IMR-90 (cell line): Measurements from ENCODE around the gene RPTOR. TPM values are rescaled to one million over a fixed set of nuclear protein-coding genes. Genes with fewer than 3 reads are reported as not detected.

ENCODE experiments used
- ATAC-seq: fragments of 200-7000 bp; cut with Tn5 transposase; 2 replicates; pipeline ENCODE4 v1.9.1; 2020; ENCODE audit warnings: low read depth, mild to moderate bottlenecking, moderate library complexity
- BruUV-seq: library from RNA; stranded (reverse); fragments of 400-500 nt; replicated peaks from 2 replicates; lab custom pipeline; 2021; lab: Mats Ljungman, UMichigan
- CTCF ChIA-PET: fragments of 300-600 bp; formaldehyde crosslinking; extraction: SDS; loops from one replicate; lab custom pipeline; 2021; ENCODE audit warnings: antibody characterized with exemption; lab: Yijun Ruan, JAX
- POLR2A ChIA-PET: fragments of 300-600 bp; sonication (Branson Sonifier 250); formaldehyde crosslinking; loops from one replicate; lab custom pipeline; 2022; ENCODE audit warnings: antibody characterized with exemption; ENCODE audit not compliant: unreplicated experiment; lab: Charles Lee
- DNase-seq: peaks from one replicate; pipeline ENCODE4 v3.0.0; 2013
- H2AFZ ChIP-seq: replicated peaks from 2 replicates; pipeline ENCODE3; 2013; ENCODE audit warnings: low read length, mild to moderate bottlenecking; ENCODE audit not compliant: poor library complexity
- H2AK5ac ChIP-seq: 2 replicates; pipeline ENCODE4 v1.6.1; 2013; ENCODE audit warnings: low read depth, low read length, inconsistent platforms
- H2AK9ac ChIP-seq: replicated peaks from 2 replicates; pipeline ENCODE3; 2013; ENCODE audit warnings: mild to moderate bottlenecking, low read depth, low read length, moderate library complexity; ENCODE audit not compliant: poor library complexity
- H2BK120ac ChIP-seq: 2 replicates; pipeline ENCODE4 v1.6.1; 2013; ENCODE audit warnings: low read depth, low read length, inconsistent platforms
- H2BK15ac ChIP-seq: 3 replicates; pipeline ENCODE4 v1.6.1; 2013; ENCODE audit warnings: low read depth, low read length, inconsistent platforms
- H2BK20ac ChIP-seq: 2 replicates; pipeline ENCODE4 v1.6.1; 2013; ENCODE audit warnings: low read depth, mild to moderate bottlenecking, inconsistent platforms, low read length, moderate library complexity
- H2BK5ac ChIP-seq: 2 replicates; pipeline ENCODE4 v1.6.1; 2013; ENCODE audit warnings: mild to moderate bottlenecking, low read depth, low read length, inconsistent platforms; ENCODE audit not compliant: poor library complexity, severe bottlenecking
- H3K14ac ChIP-seq: replicated peaks from 2 replicates; pipeline ENCODE4 v1.6.1; 2013; ENCODE audit warnings: low read depth, low read length, inconsistent platforms
- H3K18ac ChIP-seq: 2 replicates; pipeline ENCODE4 v1.6.1; 2013; ENCODE audit warnings: low read depth, low read length, control low read depth
- H3K23ac ChIP-seq: 2 replicates; pipeline ENCODE4 v1.6.1; 2013; ENCODE audit warnings: low read depth, low read length, inconsistent platforms
- H3K27ac ChIP-seq: 2 replicates; pipeline ENCODE4 v1.5.1; 2013; ENCODE audit warnings: mild to moderate bottlenecking, control low read depth, low read length; ENCODE audit not compliant: insufficient read depth
- H3K27me3 ChIP-seq: 2 replicates; pipeline ENCODE4 v1.6.1; 2013; ENCODE audit warnings: low read length; ENCODE audit not compliant: control insufficient read depth, insufficient read depth
- H3K36me3 ChIP-seq: 2 replicates; pipeline ENCODE4 v1.6.1; 2013; ENCODE audit warnings: low read length, mixed read lengths; ENCODE audit not compliant: control insufficient read depth, insufficient read depth
- H3K4ac ChIP-seq: 2 replicates; pipeline ENCODE4 v1.6.1; 2013; ENCODE audit warnings: low read depth, low read length, inconsistent platforms
- H3K4me1 ChIP-seq: 2 replicates; pipeline ENCODE4 v1.6.1; 2013; ENCODE audit warnings: low read length, mixed read lengths; ENCODE audit not compliant: control insufficient read depth, insufficient read depth
- H3K4me2 ChIP-seq: 2 replicates; pipeline ENCODE4 v1.6.1; 2013; ENCODE audit warnings: low read depth, mild to moderate bottlenecking, control low read depth, low read length, moderate library complexity
- H3K4me3 ChIP-seq: 2 replicates; pipeline ENCODE4 v1.5.1; 2013; ENCODE audit warnings: low read depth, mild to moderate bottlenecking, control low read depth, low read length, moderate library complexity; ENCODE audit not compliant: insufficient read depth
- H3K56ac ChIP-seq: 2 replicates; pipeline ENCODE4 v1.6.1; 2013; ENCODE audit warnings: low read length, inconsistent platforms; ENCODE audit not compliant: insufficient read depth; ENCODE audit errors: extremely low read depth
- H3K79me1 ChIP-seq, 2 experiments: 2 replicates each; pipeline ENCODE4 v1.6.1; 2013; ENCODE audit warnings: low read length in 2 of 2, inconsistent platforms in 1 of 2, low read depth in 1 of 2
- H3K9ac ChIP-seq: 2 replicates; pipeline ENCODE4 v1.6.1; 2013; ENCODE audit warnings: low read depth, low read length, control low read depth
- H3K9me1 ChIP-seq: 2 replicates; pipeline ENCODE4 v1.6.1; 2013; ENCODE audit warnings: low read length, inconsistent platforms; ENCODE audit not compliant: insufficient read depth
- H3K9me3 ChIP-seq: 2 replicates; pipeline ENCODE4 v1.6.1; 2013; ENCODE audit warnings: low read length; ENCODE audit not compliant: control insufficient read depth, insufficient read depth
- H4K20me1 ChIP-seq: 2 replicates; pipeline ENCODE4 v1.6.1; 2013; ENCODE audit warnings: low read length, inconsistent platforms; ENCODE audit not compliant: insufficient read depth
- H4K5ac ChIP-seq: 2 replicates; pipeline ENCODE4 v1.6.1; 2013; ENCODE audit warnings: mild to moderate bottlenecking, low read depth, low read length, control low read depth
- H4K8ac ChIP-seq, 2 experiments: 2 replicates each; pipeline ENCODE4 v1.6.1; 2013; ENCODE audit warnings: low read depth in 2 of 2, low read length in 2 of 2, control low read depth in 1 of 2, inconsistent platforms in 1 of 2
- H4K91ac ChIP-seq: 2 replicates; pipeline ENCODE4 v1.6.1; 2013; ENCODE audit warnings: low read depth, low read length, inconsistent platforms; ENCODE audit not compliant: insufficient read depth
- BHLHE40 ChIP-seq: fragments of 150-350 bp; IDR thresholded peaks from 2 replicates; pipeline ENCODE4 v1.6.1; 2016; ENCODE audit warnings: mild to moderate bottlenecking, low read depth, low read length
- CEBPB ChIP-seq: IDR thresholded peaks from 2 replicates; pipeline ENCODE4 v1.6.1; 2012; ENCODE audit warnings: low read depth, low read length, improper control_type of control experiment
- CHD1 ChIP-seq: IDR thresholded peaks from 2 replicates; pipeline ENCODE4 v1.6.1; 2012; ENCODE audit warnings: low read depth, low read length, improper control_type of control experiment
- FOS ChIP-seq: fragments of 150-350 bp; IDR thresholded peaks from 2 replicates; pipeline ENCODE4 v1.6.1; 2016; ENCODE audit warnings: low read depth, low read length
- MXI1 ChIP-seq: IDR thresholded peaks from 2 replicates; pipeline ENCODE4 v1.6.1; 2012; ENCODE audit warnings: low read depth, mild to moderate bottlenecking, low read length, moderate library complexity, borderline replicate concordance
- NFE2L2 ChIP-seq: fragments of 150-350 bp; IDR thresholded peaks from 2 replicates; pipeline ENCODE4 v1.6.1; 2016; ENCODE audit warnings: low read depth, mild to moderate bottlenecking, low read length
- POLR2A ChIP-seq: IDR thresholded peaks from 2 replicates; pipeline ENCODE4 v1.6.1; 2012; ENCODE audit warnings: mild to moderate bottlenecking, low read depth, low read length
- RAD21 ChIP-seq: IDR thresholded peaks from 2 replicates; pipeline ENCODE4 v1.6.1; 2012; ENCODE audit warnings: low read length, improper control_type of control experiment
- RCOR1 ChIP-seq: IDR thresholded peaks from 2 replicates; pipeline ENCODE4 v1.6.1; 2012; ENCODE audit warnings: mild to moderate bottlenecking, low read length, improper control_type of control experiment; ENCODE audit not compliant: insufficient replicate concordance
- RFX5 ChIP-seq: IDR thresholded peaks from 2 replicates; pipeline ENCODE4 v1.8.0; 2012; ENCODE audit warnings: low read depth, mild to moderate bottlenecking, low read length, moderate library complexity
- SMC3 ChIP-seq: fragments of 150-350 bp; IDR thresholded peaks from 2 replicates; pipeline ENCODE4 v1.6.1; 2016; ENCODE audit warnings: low read depth, mild to moderate bottlenecking, antibody characterized with exemption, low read length, moderate library complexity
- WGBS, 2 experiments: methylation state at CpG; one replicate each; pipeline versions ENCODE4 v1.1.5 to v1.1.7; 2013; ENCODE audit warnings: missing lambda C conversion rate in 2 of 2; ENCODE audit not compliant: insufficient read length in 1 of 2; ENCODE audit errors: extremely low coverage in 2 of 2; 5-methylcytosine and 5-hydroxymethylcytosine counted together
- dilution Hi-C: fragments of 300-500 bp; cut with HindIII; formaldehyde crosslinking; loops from one replicate; pipeline ENCODE4 v1.14.3; 2018; ENCODE audit warnings: low sequenced_read_pairs; ENCODE audit not compliant: unreplicated experiment
- in situ Hi-C: fragments of 300-500 bp; cut with MboI; formaldehyde crosslinking; loops from 3 replicates; pipeline ENCODE4 v1.14.3; 2019; ENCODE audit warnings: low sequenced_read_pairs, inconsistent platforms, mixed read lengths
- intact Hi-C: fragments of 100-400 bp; cut with micrococcal nuclease; formaldehyde crosslinking; loops from 2 replicates; pipeline ENCODE4 v1.10.0; 2022
- polyA plus RNA-seq, 3 experiments: library from polyadenylated mRNA; depleted of rRNA; stranded (reverse); fragments of >200 nt; gene quantifications; 2 replicates each; pipeline ENCODE4 v1.2.3, GENCODE V29; 2012; ENCODE audit warnings: low replicate concordance in 1 of 3
- total RNA-seq: library from RNA; depleted of rRNA; stranded (reverse); fragments of >200 nt; gene quantifications from 2 replicates; pipeline ENCODE4 v1.2.3, GENCODE V29; 2012
- TF ChIP-seq, protein P1 (sequence below): conservative IDR thresholded peaks from 2 replicates; pipeline ENCODE4 v1.5.1; 2012; ENCODE audit warnings: mild to moderate bottlenecking, low read depth, low read length, improper control_type of control experiment
- TF ChIP-seq, protein P2 (sequence below): fragments of 150-350 bp; IDR thresholded peaks from 2 replicates; pipeline ENCODE4 v1.6.1; 2016; ENCODE audit warnings: low read depth, mild to moderate bottlenecking, low read length, moderate library complexity, borderline replicate concordance
- TF ChIP-seq, protein P3 (sequence below): fragments of 150-350 bp; IDR thresholded peaks from 2 replicates; pipeline ENCODE4 v1.6.1; 2017; ENCODE audit warnings: mild to moderate bottlenecking, antibody characterized with exemption, low read length, low read depth

Gene RPTOR
- total and polyA plus RNA-seq, 2 of the 4 experiments (the other 2 are of a cell fraction): 10.8 to 14.7 TPM

DNA sequence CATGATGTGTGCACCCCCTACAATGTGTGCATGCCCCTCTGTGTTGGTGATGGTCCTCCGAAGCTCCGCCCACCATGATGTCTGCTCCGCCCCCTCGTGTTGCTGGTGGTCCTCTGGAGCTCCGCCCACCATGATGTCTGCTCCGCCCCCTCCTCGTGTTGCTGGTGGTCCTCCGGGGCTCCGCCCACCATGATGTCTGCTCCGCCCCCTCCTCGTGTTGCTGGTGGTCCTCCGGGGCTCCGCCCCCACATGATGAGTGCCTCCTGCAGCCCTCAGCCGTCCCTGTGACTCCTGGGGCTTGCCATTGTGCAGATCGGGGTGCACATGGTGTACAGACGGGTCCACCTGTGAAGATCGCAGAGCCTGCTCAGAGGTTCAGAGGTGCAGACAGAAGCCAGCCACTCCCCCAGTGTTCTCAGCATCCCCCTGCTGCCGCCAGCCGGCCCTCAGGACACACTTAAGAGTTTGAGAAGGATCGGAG, 317.9 kb downstream of the RPTOR start:
- Histone ChIP-seq H3K9me3 (no peaks in the 10 kb centered on the region), H3K4me2 (no peak overlapping the region), H4K8ac (no peak overlapping the region; a peak in 1 of 4 replicates), H2BK120ac (no peak overlapping the region), H4K5ac (no peak overlapping the region), H2BK15ac (no peak overlapping the region), H3K4ac (no peak overlapping the region), H3K9ac (no peak overlapping the region), H3K18ac (no peak overlapping the region), H3K79me1 (peaks cover 12 to 39% of the 10 kb centered on the region in 2 experiments), H3K27ac (no peak overlapping the region), H2BK20ac (no peak overlapping the region), H3K9me1 (peaks cover 32% of the 10 kb centered on the region), H3K4me1 (peaks cover 22% of the 10 kb centered on the region), H4K20me1 (no peaks in the 10 kb centered on the region), H3K36me3 (peaks cover 5% of the 10 kb centered on the region; the same call in 1 of the 2 replicates), H2AFZ (no peak overlapping the region), H3K56ac (no peak overlapping the region), H4K91ac (no peak overlapping the region), H3K27me3 (no peaks in the 10 kb centered on the region), H3K14ac (no peak overlapping the region), H3K23ac (no peak overlapping the region), H2BK5ac (no peak overlapping the region), H2AK9ac (no peak overlapping the region), H2AK5ac (peak overlapping the region; percentile 100; the same call in 1 of the 2 replicates), H3K4me3 (no peak overlapping the region)
- BruUV-seq: no TSS peak
- DNase-seq: no peak
- ATAC-seq: no peak
- CTCF ChIA-PET: no interaction called here
- TF ChIP-seq, protein P1, sequence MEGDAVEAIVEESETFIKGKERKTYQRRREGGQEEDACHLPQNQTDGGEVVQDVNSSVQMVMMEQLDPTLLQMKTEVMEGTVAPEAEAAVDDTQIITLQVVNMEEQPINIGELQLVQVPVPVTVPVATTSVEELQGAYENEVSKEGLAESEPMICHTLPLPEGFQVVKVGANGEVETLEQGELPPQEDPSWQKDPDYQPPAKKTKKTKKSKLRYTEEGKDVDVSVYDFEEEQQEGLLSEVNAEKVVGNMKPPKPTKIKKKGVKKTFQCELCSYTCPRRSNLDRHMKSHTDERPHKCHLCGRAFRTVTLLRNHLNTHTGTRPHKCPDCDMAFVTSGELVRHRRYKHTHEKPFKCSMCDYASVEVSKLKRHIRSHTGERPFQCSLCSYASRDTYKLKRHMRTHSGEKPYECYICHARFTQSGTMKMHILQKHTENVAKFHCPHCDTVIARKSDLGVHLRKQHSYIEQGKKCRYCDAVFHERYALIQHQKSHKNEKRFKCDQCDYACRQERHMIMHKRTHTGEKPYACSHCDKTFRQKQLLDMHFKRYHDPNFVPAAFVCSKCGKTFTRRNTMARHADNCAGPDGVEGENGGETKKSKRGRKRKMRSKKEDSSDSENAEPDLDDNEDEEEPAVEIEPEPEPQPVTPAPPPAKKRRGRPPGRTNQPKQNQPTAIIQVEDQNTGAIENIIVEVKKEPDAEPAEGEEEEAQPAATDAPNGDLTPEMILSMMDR: no peak
- TF ChIP-seq, protein P2, sequence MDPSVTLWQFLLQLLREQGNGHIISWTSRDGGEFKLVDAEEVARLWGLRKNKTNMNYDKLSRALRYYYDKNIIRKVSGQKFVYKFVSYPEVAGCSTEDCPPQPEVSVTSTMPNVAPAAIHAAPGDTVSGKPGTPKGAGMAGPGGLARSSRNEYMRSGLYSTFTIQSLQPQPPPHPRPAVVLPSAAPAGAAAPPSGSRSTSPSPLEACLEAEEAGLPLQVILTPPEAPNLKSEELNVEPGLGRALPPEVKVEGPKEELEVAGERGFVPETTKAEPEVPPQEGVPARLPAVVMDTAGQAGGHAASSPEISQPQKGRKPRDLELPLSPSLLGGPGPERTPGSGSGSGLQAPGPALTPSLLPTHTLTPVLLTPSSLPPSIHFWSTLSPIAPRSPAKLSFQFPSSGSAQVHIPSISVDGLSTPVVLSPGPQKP: no peak
- TF ChIP-seq MXI1: no peak
- TF ChIP-seq RAD21: no peak
- no peak for TF ChIP-seq POLR2A
- TF ChIP-seq, protein P3, sequence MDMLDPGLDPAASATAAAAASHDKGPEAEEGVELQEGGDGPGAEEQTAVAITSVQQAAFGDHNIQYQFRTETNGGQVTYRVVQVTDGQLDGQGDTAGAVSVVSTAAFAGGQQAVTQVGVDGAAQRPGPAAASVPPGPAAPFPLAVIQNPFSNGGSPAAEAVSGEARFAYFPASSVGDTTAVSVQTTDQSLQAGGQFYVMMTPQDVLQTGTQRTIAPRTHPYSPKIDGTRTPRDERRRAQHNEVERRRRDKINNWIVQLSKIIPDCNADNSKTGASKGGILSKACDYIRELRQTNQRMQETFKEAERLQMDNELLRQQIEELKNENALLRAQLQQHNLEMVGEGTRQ: no peak
- TF ChIP-seq CEBPB: no peak
- TF ChIP-seq FOS: no peak
- no peak for TF ChIP-seq NFE2L2
- TF ChIP-seq RFX5: no peak
- no peak for TF ChIP-seq BHLHE40
- TF ChIP-seq RCOR1: no peak
- no peak for TF ChIP-seq SMC3
- TF ChIP-seq CHD1: no peak
- intact Hi-C loops: no loop called here
- dilution Hi-C loops: no loop called here
- 76% methylated on average over 4 of the region's 20 CpGs; no CpG with 5 or more reads in 1 of the 2 experiments for WGBS, 2 experiments
- in situ Hi-C loops: no loop called here
- POLR2A ChIA-PET: no interaction called here
